Esophagus squamous epithelium (tissue), 5 donors: ENCODE measurements around the gene CLDN14. TPM values are rescaled to one million over a fixed set of nuclear protein-coding genes. Genes with fewer than 3 reads are reported as not detected.

Source experiments
- DNase-seq: peaks from one replicate; lab custom pipeline; 2025; lab: John Stamatoyannopoulos, UW
- H3K27ac ChIP-seq, 4 donors: fragments of 200-600 bp; sonication (generic); one replicate each; pipeline ENCODE4 v1.5.1; 2016 to 2019; ENCODE audit warnings: mild to moderate bottlenecking in 1 of 4
- H3K27me3 ChIP-seq, 4 donors: fragments of 200-600 bp; sonication (generic); 1 replicate in 3 of 4; 2 replicates in 1 of 4; pipeline versions ENCODE4 v1.5.1 to v1.6.0; 2017 to 2021; ENCODE audit warnings: antibody characterized with exemption in 1 of 4
- H3K36me3 ChIP-seq, 3 donors: fragments of 200-600 bp; sonication (generic); one replicate each; pipeline ENCODE4 v1.5.1; 2016 to 2019
- H3K4me1 ChIP-seq, 3 donors: fragments of 200-600 bp; sonication (generic); one replicate each; pipeline ENCODE4 v1.5.1; 2017 to 2019
- H3K4me3 ChIP-seq, 4 donors: fragments of 200-600 bp; sonication (generic); 1 replicate in 3 of 4; 2 replicates in 1 of 4; pipeline ENCODE4 v1.5.1; 2016 to 2019; ENCODE audit warnings: mild to moderate bottlenecking in 2 of 4, moderate library complexity in 1 of 4
- H3K9me3 ChIP-seq, 3 donors: fragments of 200-600 bp; sonication (generic); one replicate each; pipeline ENCODE4 v1.5.1; 2016 to 2019
- POLR2A ChIP-seq, 4 donors: fragments of 450-650 bp; IDR thresholded peaks; one replicate each; pipeline ENCODE4 v1.6.1; 2017; ENCODE audit warnings: antibody characterized with exemption in 4 of 4, mild to moderate bottlenecking in 4 of 4, moderate library complexity in 3 of 4
- WGBS, 2 donors: methylation state at CpG; one replicate each; pipeline ENCODE4 v1.1.5; 2018; 5-methylcytosine and 5-hydroxymethylcytosine counted together
- intact Hi-C: fragments of 100-400 bp; cut with DNase I; formaldehyde crosslinking; loops from one replicate; pipeline ENCODE4 v1.15.0; 2022
- total RNA-seq, 4 donors: library from RNA; depleted of rRNA; stranded (reverse); fragments of >200 nt; gene quantifications; one replicate each; pipeline ENCODE4 v1.1.0, GENCODE V29; 2016
- TF ChIP-seq, protein P1 (sequence below), 6 experiments: fragments of 450-650 bp in 4 of 6; fragments of 200-600 bp in 2 of 6; sonication (generic) in 2 of 6; IDR thresholded peaks; one replicate each; pipeline ENCODE4 v1.5.1; 2016 to 2019; ENCODE audit warnings: antibody characterized with exemption in 6 of 6, mild to moderate bottlenecking in 4 of 6, moderate library complexity in 4 of 6
- donor health status: DM: yes; HTN: yes; CAD: no.

CLDN14 gene
- total RNA-seq, 4 donors from 2014 or later: not detected

- no peak for DNase-seq
- TF ChIP-seq, protein P1, sequence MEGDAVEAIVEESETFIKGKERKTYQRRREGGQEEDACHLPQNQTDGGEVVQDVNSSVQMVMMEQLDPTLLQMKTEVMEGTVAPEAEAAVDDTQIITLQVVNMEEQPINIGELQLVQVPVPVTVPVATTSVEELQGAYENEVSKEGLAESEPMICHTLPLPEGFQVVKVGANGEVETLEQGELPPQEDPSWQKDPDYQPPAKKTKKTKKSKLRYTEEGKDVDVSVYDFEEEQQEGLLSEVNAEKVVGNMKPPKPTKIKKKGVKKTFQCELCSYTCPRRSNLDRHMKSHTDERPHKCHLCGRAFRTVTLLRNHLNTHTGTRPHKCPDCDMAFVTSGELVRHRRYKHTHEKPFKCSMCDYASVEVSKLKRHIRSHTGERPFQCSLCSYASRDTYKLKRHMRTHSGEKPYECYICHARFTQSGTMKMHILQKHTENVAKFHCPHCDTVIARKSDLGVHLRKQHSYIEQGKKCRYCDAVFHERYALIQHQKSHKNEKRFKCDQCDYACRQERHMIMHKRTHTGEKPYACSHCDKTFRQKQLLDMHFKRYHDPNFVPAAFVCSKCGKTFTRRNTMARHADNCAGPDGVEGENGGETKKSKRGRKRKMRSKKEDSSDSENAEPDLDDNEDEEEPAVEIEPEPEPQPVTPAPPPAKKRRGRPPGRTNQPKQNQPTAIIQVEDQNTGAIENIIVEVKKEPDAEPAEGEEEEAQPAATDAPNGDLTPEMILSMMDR (IDR thresholded peaks at IDR 0.05): no peak
- no peak for TF ChIP-seq POLR2A (IDR thresholded peaks at IDR 0.05)
- intact Hi-C loops: no loop called here
- Histone ChIP-seq H3K27ac (no peak overlapping the region), H3K27me3 (peaks cover 0 to 33% (median 0%) of the 10 kb centered on the region in 4 donors), H3K36me3 (no peaks in the 10 kb centered on the region), H3K4me1 (no peaks in the 10 kb centered on the region), H3K4me3 (no peak overlapping the region), H3K9me3 (no peaks in the 10 kb centered on the region)
- 84 to 95% methylated on average over 8 to 14 of the region's 14 CpGs for WGBS, 2 donors
Measured at GRCh38 chr21:36522219-36522808, 42.4 kb upstream of the CLDN14 start.

DNA sequence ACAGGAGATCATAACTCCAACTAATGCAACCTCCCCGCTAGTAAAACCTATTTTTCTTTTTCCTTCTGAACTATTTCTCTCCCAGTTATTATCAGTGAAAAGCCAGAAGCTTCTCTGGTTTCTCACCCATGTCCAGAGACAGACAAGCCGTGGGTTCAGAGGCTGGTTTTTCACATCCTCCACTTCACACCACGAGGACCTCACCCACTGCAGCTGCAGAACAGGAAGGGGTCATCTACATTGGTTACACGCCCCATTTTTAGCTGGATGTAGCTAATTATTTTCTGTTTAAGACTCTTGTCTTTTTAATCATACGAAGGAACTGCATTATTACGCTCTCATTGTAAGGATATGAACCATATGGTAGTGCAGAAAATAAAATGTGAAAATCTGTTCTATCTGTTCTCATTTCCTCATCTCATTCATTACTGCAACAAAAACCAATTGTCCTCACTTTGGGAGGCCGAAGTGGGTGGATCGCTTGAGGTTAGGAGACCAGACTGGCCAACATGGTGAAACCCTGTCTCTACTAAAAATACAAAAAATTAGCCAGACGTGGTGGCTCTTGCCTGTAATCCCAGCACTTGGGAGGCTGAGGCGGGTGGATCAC is 39.1 kb upstream of the CLDN14 start:
- Histone ChIP-seq H3K4me3 (no peak overlapping the region), H3K27me3 (peaks cover 0 to 16% (median 0%) of the 10 kb centered on the region in 4 donors), H3K36me3 (no peaks in the 10 kb centered on the region), H3K9me3 (no peaks in the 10 kb centered on the region), H3K4me1 (no peaks in the 10 kb centered on the region), H3K27ac (no peak overlapping the region)
- TF ChIP-seq, protein P1 (IDR thresholded peaks at IDR 0.05): no peak
- no peak for TF ChIP-seq POLR2A (IDR thresholded peaks at IDR 0.05)
- DNase-seq: no peak
- 78 to 82% methylated on average over 10 of the region's 10 CpGs for whole genome bisulfite sequencing, 2 donors
- intact Hi-C loops: no loop called here

- Histone ChIP-seq H3K4me1 (no peaks in the 10 kb centered on the region), H3K27me3 (peaks cover 0 to 19% (median 0%) of the 10 kb centered on the region in 4 donors), H3K4me3 (no peak overlapping the region), H3K27ac (no peak overlapping the region), H3K36me3 (no peaks in the 10 kb centered on the region), H3K9me3 (no peaks in the 10 kb centered on the region)
- intact Hi-C loops: no loop called here
- WGBS, 2 donors: 78 to 91% methylated on average over 4 to 6 of the region's 6 CpGs
- TF ChIP-seq, protein P1 (IDR thresholded peaks at IDR 0.05): no peak
- TF ChIP-seq POLR2A (IDR thresholded peaks at IDR 0.05): no peak
- DNase-seq: no peak
Measured at GRCh38 chr21:36517366-36518075, 37.6 kb upstream of the CLDN14 start.

DNA sequence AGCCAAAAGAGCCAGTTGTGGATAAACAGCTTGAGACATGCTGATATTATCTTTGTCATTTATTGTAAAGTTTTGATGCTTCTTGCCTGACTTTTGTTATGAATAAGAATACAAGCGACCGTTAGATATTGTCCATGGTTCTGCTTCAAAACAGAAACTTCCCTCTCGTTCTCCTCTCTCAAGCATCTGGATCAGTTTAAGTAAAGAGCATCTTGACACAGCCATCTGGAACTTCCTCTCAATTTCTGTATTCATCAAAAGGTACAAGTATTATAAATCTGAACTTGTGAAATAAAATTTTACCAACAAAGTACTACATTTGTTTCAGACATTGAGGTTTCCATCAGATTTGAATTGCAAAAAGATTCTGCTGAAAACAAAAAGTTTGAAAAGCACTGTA is 36.4 kb upstream of the CLDN14 start:
- no peak overlapping the region for H3K27ac ChIP-seq
- H3K9me3 ChIP-seq: no peaks in the 10 kb centered on the region
- no peak for DNase-seq
- H3K4me1 ChIP-seq: peaks cover 0 to 6% (median 0%) of the 10 kb centered on the region in 3 donors
- peaks cover 0 to 6% (median 0%) of the 10 kb centered on the region in 4 donors for H3K27me3 ChIP-seq
- TF ChIP-seq, protein P1 (IDR thresholded peaks at IDR 0.05): no peak
- no peak for TF ChIP-seq POLR2A (IDR thresholded peaks at IDR 0.05)
- WGBS, 2 donors: 69 to 87% methylated on average over 3 of the region's 3 CpGs
- H3K36me3 ChIP-seq: no peaks in the 10 kb centered on the region
- no peak overlapping the region for H3K4me3 ChIP-seq
- intact Hi-C loops: no loop called here

- no peak for DNase-seq
- 80 to 88% methylated on average over 1 of the region's 1 CpG for WGBS, 2 donors
- no peak overlapping the region for H3K27ac ChIP-seq
- no peak for TF ChIP-seq POLR2A (IDR thresholded peaks at IDR 0.05)
- TF ChIP-seq, protein P1 (IDR thresholded peaks at IDR 0.05): no peak
- H3K36me3 ChIP-seq: no peaks in the 10 kb centered on the region
- H3K27me3 ChIP-seq: peaks cover 0 to 5% (median 0%) of the 10 kb centered on the region in 4 donors
- peaks cover 0 to 34% (median 8%) of the 10 kb centered on the region in 3 donors for H3K4me1 ChIP-seq
- H3K4me3 ChIP-seq: no peak overlapping the region
- intact Hi-C loops: no loop called here
- no peaks in the 10 kb centered on the region for H3K9me3 ChIP-seq
Measured at GRCh38 chr21:36513430-36513829, 33.5 kb upstream of the CLDN14 start.
